ENCODE data around the gene ELANE. TPM values are rescaled to one million over a fixed set of nuclear protein-coding genes. Genes with fewer than 3 reads are reported as not detected.
"Not testable (repeated sequence)": the region's sequence is repeated elsewhere in the genome, so short reads cannot be mapped to it uniquely, and the experiment has no call there.

ELANE gene
- total and polyA plus RNA-seq, 9 of the 15 experiments (the other 6 are each of a cell fraction or from before 2014, with no cell fraction given): not detected

GRCh38 chr19:853014-853585 is 997 bp downstream of the ELANE start (continued):
- TF ChIP-seq NONO (IDR thresholded peaks at IDR 0.05; ENCODE audit: low read depth in 2 of 2, low read length in 1 of 2): no peak
- TF ChIP-seq TCF7L2 (IDR thresholded peaks at IDR 0.05; ENCODE audit: low read depth, low read length): no peak

- POLR2A ChIA-PET: interaction anchor here (0.6 kb wide), 1 partner anchor 301 kb away, joined by 3 read pairs; no protein-coding TSS in a partner anchor
- ATAC-seq; H3K27me3 ChIP-seq (ENCODE audit: control insufficient read depth in 2 of 2, insufficient read depth in 2 of 2, low read length in 2 of 2); H3K9me1 ChIP-seq (ENCODE audit: control insufficient read depth, insufficient read depth, low read length); DNase-seq (ENCODE audit: extremely low read depth in 1 of 4, low spot score in 3 of 4); H3K4me3 ChIP-seq; H3K9ac ChIP-seq (ENCODE audit: insufficient read depth in 1 of 2, low read depth in 2 of 2, low read length in 2 of 2); H3K36me3 ChIP-seq (ENCODE audit: control insufficient read depth, insufficient read depth, low read length); BruUV-seq (replicated peaks); H3K79me2 ChIP-seq (ENCODE audit: control insufficient read depth, insufficient read depth, low read length); H3K9me3 ChIP-seq (replicated peaks; ENCODE audit: control insufficient read depth, insufficient read depth, low read depth, low read length); intact Hi-C loops (cut with micrococcal nuclease); FAIRE-seq; H2AFZ ChIP-seq (ENCODE audit: low read depth, low read length); H3K4me2 ChIP-seq (ENCODE audit: insufficient read depth, low read length); H4K20me1 ChIP-seq (replicated peaks; ENCODE audit: control insufficient read depth, insufficient read depth, low read length); CTCF ChIA-PET (ENCODE audit: low intra/inter-chr PET ratio); H3K27ac ChIP-seq (ENCODE audit: extremely low read depth, low read depth, low read length); in situ Hi-C loops (cut with MboI): not testable (repeated sequence)
- TF ChIP-seq ADNP (tag; IDR thresholded peaks at IDR 0.05) (peak; percentile 49; the same call in 1 of the 2 replicates), KDM1A (IDR thresholded peaks at IDR 0.05) (0 out of 4 replicates have a peak, but pooled peaks of 1 of the 2 experiments have one; percentile 21), BCOR (IDR thresholded peaks at IDR 0.05) (0 out of 2 replicates have a peak, but pooled peaks have one; percentile 26), RBM25 (IDR thresholded peaks at IDR 0.05; ENCODE audit: low read depth, low read length, severe bottlenecking) (peak; percentile 71), PKNOX1 (IDR thresholded peaks at IDR 0.05) (0 out of 2 replicates have a peak, but pooled peaks have one; percentile 10), ZNF3 (CRISPR knock-in tag; IDR thresholded peaks at IDR 0.05) (peak; percentile 72), PTBP1 (IDR thresholded peaks at IDR 0.05; ENCODE audit: low read depth, low read length) (peak; percentile 82; the same call in 1 of the 2 replicates)
- H3K4me1 ChIP-seq (replicated peaks in 1 of 2; ENCODE audit: control insufficient read depth in 2 of 2, insufficient read depth in 2 of 2, low read length in 2 of 2): peaks cover 5 to 43% of the 10 kb centered on the region in 2 experiments; a peak in 3 of 5 replicates
- WGBS (ENCODE audit: insufficient coverage, low coverage, missing lambda C conversion rate): 81% methylated on average over 9 of the region's 17 CpGs
Measured at GRCh38 chr19:853614-854220, 1.6 kb downstream of the ELANE start.
